HG03521 (cell line): ENCODE data around the gene PMPCB.
A peak's percentile ranks its signal among the peaks of the same experiment; 100 is the strongest.
"Not testable (repeated sequence)": the region's sequence is repeated elsewhere in the genome, so short reads cannot be mapped to it uniquely, and the experiment has no call there.

Experiments
- ATAC-seq: cut with Tn5 transposase; IDR thresholded peaks from one replicate; pipeline ENCODE4 v1.9.1; 2021; ENCODE audit warnings: mild to moderate bottlenecking, moderate library complexity; ENCODE audit not compliant: unreplicated experiment

The PMPCB gene, protein sequence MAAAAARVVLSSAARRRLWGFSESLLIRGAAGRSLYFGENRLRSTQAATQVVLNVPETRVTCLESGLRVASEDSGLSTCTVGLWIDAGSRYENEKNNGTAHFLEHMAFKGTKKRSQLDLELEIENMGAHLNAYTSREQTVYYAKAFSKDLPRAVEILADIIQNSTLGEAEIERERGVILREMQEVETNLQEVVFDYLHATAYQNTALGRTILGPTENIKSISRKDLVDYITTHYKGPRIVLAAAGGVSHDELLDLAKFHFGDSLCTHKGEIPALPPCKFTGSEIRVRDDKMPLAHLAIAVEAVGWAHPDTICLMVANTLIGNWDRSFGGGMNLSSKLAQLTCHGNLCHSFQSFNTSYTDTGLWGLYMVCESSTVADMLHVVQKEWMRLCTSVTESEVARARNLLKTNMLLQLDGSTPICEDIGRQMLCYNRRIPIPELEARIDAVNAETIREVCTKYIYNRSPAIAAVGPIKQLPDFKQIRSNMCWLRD

DNA sequence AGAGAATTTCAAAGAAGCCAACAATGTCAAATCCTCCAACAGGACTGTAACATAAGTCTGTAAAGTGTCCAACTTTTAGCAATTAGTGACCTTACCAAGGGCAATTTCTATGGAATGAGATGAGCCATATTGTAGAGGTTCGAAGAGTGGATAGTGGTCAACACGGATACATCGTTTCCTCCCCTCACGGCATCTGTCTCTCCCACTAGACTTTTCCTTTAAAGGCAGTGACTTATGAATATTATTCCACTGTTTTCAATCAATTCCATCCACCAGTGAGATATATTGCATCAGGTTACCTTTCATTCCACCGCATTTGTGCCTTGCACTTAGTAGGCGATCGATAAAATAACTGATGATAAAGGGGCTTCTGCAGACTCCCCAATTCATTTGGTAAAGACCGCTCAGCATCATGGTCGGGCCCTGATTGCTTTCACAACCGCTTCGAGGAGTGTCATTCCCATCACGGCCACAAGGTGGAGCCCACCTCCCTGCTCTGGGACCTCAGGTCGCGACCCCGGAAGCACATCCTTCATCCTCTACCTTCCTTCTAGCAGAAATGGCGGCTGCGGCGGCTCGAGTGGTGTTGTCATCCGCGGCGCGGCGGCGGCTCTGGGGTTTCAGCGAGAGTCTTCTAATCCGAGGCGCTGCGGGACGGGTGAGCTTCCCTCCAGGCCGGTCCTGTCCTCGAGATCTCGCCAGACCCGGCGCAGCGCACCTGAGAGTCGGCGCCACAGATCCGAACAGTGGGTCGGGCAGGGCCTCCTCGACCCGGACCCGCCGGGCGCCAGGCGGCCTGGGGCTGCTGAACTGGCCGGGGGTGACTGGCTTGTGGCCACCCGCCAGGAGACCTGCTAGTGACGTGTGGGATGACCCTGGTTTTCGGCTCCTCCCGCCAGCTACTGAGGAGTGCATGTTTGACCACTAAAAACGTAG lies at the start of gene PMPCB:
TSS of gene PMPCB (plus strand) at position 535 of the 936 bp plus-strand sequence. CDS start at position 560, 25 bp downstream.
- ATAC-seq: peak; percentile 93

DNA sequence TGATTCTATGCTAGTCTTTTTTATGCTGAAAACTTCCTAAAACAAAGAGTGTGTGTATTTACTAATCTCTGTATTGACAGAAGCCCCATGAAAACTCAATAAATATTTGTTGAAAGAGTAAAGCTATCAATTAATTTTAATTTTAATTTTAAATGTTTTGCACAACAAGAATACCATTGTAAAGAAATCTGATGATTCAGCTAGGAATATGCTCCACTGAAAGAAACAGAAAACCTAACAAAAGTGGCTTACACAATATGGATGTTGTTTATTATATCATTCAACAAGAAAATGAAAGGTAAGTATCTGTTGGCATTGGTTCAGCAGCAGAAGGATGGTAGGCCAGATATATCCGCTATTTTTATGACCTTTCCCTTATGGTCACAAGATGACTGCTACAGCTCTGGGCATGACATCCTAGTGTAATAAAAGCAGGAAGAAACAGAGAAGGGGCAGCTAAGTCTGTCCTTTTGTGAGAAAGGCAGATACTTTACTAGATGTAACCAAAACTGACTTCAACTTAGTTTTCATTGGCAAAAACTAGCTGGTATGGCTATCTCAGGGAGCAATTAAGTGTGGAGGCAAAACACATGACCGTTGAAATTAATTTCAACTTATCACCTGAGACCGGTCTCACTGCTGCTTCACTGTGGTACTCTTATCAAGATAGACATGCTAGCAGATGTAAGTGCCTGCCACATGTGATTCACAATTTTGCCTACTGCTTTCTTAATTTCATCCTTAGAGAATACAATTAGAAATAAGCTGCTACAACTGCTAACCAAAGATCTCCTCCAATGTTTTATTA lies 43.3 kb upstream of the PMPCB start:
- ATAC-seq: not testable (repeated sequence)

GRCh38 chr7:103264054-103264453 lies 33.2 kb upstream of the PMPCB start:
- not testable (repeated sequence) for ATAC-seq

DNA sequence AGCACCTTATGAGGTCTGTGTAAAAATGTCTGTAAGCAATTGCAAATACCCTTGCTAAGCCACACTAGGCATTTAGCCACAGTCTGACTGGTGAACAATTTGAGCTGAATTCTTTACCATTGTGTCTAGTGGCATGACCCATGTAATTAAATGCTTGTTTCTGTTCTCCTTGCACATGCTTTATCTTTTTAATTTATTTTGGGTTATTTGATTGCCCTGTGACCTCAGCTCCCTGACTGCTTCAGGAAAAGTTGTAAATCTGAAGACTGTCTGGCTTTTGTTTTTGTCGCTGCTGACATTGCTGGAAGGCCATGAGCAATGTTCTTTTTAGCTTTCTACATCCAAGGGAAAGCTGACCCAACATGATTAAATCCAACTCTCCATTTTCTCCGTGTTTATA lies 31.0 kb upstream of the PMPCB start:
- ATAC-seq: not testable (repeated sequence)

DNA sequence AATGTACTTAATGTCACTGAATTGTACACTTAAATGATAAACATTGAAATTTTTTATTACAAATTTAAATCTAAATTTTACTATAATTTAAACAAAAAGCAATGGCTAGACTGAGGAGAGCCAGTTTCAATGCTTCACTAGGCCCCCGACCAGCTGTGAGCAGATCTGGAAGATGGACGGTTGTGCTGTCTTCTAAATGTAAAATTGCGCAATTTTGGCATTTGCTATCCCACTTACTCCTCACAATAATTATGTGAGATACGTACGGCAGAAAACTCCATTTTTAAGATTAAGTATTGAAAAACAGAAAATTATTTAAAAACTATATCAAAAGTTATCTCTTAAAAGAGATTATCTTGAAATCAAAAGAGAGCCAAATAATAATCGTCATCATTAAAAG lies 23.9 kb upstream of the PMPCB start:
- not testable (repeated sequence) for ATAC-seq

DNA sequence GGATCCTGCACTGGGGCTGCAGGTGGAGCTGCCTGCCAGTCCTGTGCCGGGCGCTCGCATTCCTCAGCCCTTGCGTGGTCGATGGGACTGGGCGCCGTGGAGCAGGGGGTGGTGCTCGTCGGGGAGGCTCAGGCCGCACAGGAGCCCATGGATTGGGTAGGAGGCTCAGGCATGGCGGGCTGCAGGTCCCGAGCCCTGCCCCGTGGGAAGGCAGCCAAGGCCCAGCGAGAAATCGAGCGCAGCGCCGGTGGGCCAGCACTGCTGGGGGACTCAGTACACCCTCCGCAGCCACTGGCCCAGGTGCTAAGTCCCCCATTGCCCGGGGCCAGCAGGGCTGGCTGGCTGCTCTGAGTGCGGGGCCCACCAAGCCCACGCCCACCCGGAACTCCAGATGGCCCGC lies 22.4 kb upstream of the PMPCB start:
- not testable (repeated sequence) for ATAC-seq

DNA sequence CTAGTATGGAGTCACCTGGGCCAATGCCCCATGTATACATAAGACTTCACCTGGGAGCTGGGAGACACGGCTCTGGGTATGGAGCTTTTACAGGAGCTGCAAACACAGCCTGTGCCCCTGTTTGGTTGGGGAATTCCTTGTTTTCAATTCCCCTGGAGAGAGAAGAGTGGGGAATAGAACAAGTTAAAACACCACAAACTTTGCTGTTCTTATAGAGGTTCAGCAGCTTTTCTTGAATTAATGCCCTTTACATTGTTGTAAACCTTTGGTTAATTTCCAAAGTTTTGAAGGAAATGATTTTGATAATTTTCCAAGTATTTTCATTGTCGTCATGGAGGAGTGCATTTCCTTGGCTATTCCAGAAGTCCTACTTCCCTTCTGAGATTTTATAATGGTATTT lies 19.0 kb upstream of the PMPCB start:
- ATAC-seq: not testable (repeated sequence)

DNA sequence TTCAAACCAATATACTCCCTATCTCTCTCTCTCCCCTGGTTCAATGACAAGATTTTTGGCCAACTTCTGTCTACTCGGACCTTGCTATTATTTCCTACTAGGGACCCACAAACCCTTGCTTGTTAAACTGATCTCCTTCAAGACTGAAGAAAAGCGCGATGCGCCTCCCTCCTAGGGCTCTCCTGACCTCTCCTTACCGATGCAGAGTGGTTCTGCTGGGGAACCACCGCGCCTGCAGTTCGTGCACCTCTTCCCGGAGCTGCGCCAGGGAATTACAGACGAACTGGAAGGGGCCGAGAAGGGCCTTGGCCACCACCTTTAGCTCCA lies 17.6 kb upstream of the PMPCB start:
- peak; percentile 17 for ATAC-seq

GRCh38 chr7:103279963-103280802 lies 17.1 kb upstream of the PMPCB start:
- ATAC-seq: peak; percentile 92

- ATAC-seq: not testable (repeated sequence)
Observed at GRCh38 chr7:103280803-103281155, 16.5 kb upstream of the PMPCB start.

DNA sequence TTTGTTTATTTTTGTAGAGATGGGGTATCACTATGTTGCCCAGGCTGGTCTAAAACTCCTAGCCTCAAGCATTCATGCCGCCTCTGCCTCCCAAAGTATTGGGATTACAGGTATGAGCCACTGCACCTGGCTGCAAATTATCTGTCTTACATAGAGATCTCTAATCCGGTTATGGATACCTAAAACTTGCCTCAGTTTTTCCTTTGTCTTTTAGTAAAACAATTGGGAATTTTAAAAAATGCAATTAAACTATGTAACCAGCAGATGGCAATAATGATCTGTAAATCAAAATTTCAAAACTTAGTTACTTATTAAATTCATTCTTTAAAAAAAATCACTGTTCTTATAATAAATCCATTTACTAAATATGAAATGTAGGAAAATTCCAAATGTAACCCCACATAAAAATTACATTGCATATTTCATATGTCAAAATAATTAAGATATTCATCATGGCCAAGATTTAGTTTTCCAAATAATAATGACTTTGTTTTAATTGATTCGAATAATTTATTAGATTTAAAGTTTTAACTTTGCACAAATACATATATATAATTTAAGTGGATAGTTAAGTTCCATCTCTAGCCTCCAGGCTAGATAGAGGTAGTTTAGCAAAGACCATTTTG lies 14.3 kb upstream of the PMPCB start:
- not testable (repeated sequence) for ATAC-seq

GRCh38 chr7:103292122-103292521 lies 5.1 kb upstream of the PMPCB start:
- no peak for ATAC-seq

- no peak for ATAC-seq
Observed at GRCh38 chr7:103293526-103293925, 3.7 kb upstream of the PMPCB start.

- ATAC-seq: no peak
Observed at GRCh38 chr7:103297837-103298179, 573 bp downstream of the PMPCB start.

GRCh38 chr7:103299660-103300059 lies 2.4 kb downstream of the PMPCB start:
- no peak for ATAC-seq

DNA sequence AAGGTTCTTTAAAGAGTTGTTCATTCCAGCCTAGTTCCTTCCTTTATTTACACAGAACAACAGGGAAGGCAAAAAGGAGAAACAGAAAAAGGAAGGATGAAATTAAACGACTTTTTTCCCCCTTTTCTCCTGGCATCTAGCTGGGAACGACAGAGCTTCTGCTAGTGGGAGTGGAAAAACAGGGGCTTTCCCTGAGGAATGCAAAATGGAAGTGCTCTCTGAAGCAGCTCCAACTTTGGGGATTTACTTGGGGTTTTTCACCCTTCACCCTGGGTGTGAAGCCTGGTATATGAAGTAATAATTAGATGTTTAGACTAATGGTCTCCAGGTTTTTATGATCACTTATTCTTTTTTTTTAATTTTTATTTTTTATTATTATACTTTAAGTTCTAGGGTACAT lies 4.2 kb downstream of the PMPCB start:
- no peak for ATAC-seq

GRCh38 chr7:103307503-103308231 lies 10.4 kb downstream of the PMPCB start:
- ATAC-seq: no peak

DNA sequence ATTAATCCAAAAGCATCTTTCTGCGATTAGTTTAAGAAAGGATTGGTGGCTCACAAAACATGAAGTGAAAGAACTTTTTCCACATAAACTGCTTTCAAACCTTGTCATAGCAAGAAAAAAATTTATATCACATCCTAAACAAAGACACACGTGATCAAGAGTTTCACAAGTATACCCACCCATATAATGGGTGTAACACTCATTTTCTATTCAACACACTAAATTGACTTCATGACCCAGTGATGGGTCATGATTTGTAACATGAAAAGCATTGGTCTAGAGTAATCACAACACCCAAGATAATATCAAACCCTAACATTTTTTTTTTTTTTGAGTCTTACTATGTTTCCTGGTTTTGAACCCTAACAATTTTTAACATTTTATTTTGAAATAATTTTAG lies 17.6 kb downstream of the PMPCB start:
- no peak for ATAC-seq

DNA sequence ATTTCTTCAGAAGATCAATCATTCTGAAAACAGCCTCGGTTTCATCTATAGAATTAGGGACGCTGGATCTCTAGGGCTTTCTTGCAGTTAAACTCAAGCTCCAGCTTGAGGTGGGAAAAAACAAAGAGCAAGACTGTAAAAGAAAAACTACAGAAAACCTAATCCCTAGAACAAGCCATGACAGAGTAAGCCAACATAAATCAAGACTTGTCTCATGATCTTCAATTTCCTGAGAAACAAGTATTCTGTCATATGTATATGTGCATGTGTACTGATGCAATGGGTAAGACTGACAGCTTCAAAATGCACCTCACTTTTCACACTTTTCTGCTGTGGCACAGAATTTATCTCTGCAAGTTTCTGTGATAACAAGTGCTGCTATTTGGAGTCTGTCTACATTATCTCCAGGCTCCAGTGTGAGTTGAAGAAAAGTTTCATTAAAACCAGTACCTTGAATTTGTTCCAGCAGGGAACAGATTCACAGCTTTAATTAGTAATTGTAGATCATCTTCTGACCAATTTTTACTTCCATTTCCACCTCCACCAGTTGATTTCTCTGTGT lies 19.2 kb downstream of the PMPCB start:
- no peak for ATAC-seq
